ENCODE data around the gene RAPGEF4. TPM values are rescaled to one million over a fixed set of nuclear protein-coding genes. Genes with fewer than 3 reads are reported as not detected.
A peak's percentile ranks its signal among the peaks of the same experiment; 100 is the strongest.

RAPGEF4 gene
- total RNA-seq, 4 donors from 2014 or later, result 2.8 to 73.4 (median 6.9) TPM

DNA sequence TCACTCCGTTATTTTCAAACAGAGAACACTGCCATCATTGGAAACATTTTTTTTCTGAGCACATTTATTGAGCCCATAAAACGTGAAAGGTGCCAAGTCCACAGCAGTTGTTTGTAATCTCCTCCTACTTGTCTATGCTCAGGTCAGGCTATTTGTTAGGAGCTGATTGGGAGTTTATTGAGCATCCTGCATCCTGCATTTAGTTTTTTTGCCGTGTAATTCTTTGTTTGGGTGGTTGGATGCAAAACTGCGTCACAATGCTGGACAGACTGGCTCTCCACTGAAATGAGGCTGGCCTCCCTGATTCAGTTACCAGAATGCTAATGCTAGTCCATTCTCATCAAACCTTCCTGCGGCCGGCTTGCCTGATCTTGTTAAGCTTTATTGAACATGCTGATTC lies 71.4 kb downstream of the RAPGEF4 start:
- no peak for DNase-seq
- Histone ChIP-seq H3K27me3 (no peaks in the 10 kb centered on the region), H3K36me3 (no peaks in the 10 kb centered on the region), H3K4me3 (no peak overlapping the region), H3K9me3 (peaks cover 0 to 7% (median 2%) of the 10 kb centered on the region in 4 donors), H3K4me1 (peaks cover 0 to 3% (median 0%) of the 10 kb centered on the region in 4 donors), H3K27ac (no peak overlapping the region)
- TF ChIP-seq, protein P1, sequence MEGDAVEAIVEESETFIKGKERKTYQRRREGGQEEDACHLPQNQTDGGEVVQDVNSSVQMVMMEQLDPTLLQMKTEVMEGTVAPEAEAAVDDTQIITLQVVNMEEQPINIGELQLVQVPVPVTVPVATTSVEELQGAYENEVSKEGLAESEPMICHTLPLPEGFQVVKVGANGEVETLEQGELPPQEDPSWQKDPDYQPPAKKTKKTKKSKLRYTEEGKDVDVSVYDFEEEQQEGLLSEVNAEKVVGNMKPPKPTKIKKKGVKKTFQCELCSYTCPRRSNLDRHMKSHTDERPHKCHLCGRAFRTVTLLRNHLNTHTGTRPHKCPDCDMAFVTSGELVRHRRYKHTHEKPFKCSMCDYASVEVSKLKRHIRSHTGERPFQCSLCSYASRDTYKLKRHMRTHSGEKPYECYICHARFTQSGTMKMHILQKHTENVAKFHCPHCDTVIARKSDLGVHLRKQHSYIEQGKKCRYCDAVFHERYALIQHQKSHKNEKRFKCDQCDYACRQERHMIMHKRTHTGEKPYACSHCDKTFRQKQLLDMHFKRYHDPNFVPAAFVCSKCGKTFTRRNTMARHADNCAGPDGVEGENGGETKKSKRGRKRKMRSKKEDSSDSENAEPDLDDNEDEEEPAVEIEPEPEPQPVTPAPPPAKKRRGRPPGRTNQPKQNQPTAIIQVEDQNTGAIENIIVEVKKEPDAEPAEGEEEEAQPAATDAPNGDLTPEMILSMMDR (IDR thresholded peaks at IDR 0.05), result no peak
- TF ChIP-seq POLR2A (IDR thresholded peaks at IDR 0.05), result no peak

DNA sequence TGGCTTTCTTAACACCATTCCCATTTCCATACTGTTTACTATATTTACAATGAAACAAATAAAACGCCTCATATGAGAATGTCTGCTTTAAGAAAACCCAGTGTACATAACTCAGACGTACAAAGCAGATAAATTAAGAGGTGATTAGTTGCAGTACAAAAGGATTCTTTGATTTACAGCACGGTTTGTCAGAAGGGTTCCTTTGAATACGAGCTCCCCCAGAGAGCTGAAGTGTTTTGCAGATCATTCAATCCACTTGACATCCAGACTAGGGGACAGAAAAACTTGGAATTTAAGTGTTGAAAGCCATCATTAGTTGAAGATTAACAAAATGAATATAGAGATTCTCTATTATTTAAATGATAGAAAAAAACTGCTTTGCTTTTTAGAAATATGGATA lies 72.5 kb downstream of the RAPGEF4 start:
- peaks cover 0 to 3% (median 0%) of the 10 kb centered on the region in 4 donors for H3K4me1 ChIP-seq
- H3K4me3 ChIP-seq, result no peak overlapping the region
- TF ChIP-seq POLR2A (IDR thresholded peaks at IDR 0.05), result no peak
- TF ChIP-seq, protein P1 (IDR thresholded peaks at IDR 0.05), result no peak

DNA sequence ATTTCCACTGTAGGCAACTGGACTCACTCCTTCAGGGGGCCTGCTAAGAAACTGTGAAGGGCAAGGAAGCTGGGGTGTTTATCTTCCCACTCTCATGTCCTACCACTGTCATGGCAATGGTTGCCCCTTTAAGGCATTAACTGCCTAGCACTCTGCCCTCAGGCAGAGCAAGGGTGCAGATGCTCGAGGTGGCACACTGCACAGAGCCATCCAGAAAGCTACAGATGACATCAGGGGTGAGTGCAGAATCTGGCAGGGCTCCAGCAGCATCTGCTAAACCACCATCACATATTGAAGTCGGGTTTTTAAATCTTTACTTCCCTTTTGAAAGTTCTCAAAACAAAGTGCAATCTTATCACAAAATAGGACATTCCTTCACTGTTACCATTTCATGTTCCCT lies 75.4 kb downstream of the RAPGEF4 start:
- H3K4me1 ChIP-seq, result peaks cover 0 to 3% (median 0%) of the 10 kb centered on the region in 4 donors
- no peaks in the 10 kb centered on the region for H3K36me3 ChIP-seq
- H3K4me3 ChIP-seq, result no peak overlapping the region
- H3K27me3 ChIP-seq, result no peaks in the 10 kb centered on the region
- no peaks in the 10 kb centered on the region for H3K9me3 ChIP-seq
- no peak for DNase-seq
- no peak overlapping the region for H3K27ac ChIP-seq
- no peak for TF ChIP-seq POLR2A (IDR thresholded peaks at IDR 0.05)
- TF ChIP-seq, protein P1 (IDR thresholded peaks at IDR 0.05), result no peak

More for the DNA sequence above, 72.5 kb downstream of the RAPGEF4 start:
- Histone ChIP-seq H3K36me3 (no peaks in the 10 kb centered on the region), H3K27me3 (no peaks in the 10 kb centered on the region), H3K9me3 (peaks cover 0 to 2% (median under 1%) of the 10 kb centered on the region in 4 donors), H3K27ac (no peak overlapping the region)
- no peak for DNase-seq

DNA sequence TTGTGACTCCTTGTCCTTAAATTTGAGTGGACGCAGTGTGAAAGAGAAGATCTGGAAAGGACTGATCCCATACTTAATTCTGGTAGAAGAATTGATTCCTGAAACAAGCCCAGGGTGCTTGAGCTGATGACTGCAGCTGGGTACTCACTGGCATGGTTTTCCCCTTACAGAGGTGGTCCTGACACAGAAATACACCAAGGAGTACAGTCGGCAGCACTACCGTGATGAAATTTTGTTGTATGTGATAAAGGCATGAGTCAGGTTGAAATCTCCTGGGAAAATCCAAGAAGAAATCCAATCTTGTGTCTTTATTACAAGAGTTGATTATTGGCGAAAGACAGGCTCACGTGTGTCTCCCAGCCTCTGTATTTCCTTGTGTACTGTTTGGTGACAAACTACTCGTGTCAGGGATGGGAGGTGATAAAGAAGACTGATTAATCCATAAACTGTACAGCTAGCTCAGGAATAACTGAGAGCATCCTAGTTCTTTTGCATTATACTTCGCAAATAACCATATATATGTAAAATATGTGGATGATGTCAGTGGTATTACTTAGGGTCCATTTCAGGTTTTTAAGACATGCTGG lies 76.6 kb downstream of the RAPGEF4 start:
- Histone ChIP-seq H3K36me3 (no peaks in the 10 kb centered on the region), H3K9me3 (no peaks in the 10 kb centered on the region), H3K4me3 (no peak overlapping the region), H3K4me1 (no peaks in the 10 kb centered on the region), H3K27ac (no peak overlapping the region), H3K27me3 (no peaks in the 10 kb centered on the region)
- DNase-seq, result no peak
- TF ChIP-seq, protein P1 (IDR thresholded peaks at IDR 0.05), result no peak
- TF ChIP-seq POLR2A (IDR thresholded peaks at IDR 0.05), result no peak

DNA sequence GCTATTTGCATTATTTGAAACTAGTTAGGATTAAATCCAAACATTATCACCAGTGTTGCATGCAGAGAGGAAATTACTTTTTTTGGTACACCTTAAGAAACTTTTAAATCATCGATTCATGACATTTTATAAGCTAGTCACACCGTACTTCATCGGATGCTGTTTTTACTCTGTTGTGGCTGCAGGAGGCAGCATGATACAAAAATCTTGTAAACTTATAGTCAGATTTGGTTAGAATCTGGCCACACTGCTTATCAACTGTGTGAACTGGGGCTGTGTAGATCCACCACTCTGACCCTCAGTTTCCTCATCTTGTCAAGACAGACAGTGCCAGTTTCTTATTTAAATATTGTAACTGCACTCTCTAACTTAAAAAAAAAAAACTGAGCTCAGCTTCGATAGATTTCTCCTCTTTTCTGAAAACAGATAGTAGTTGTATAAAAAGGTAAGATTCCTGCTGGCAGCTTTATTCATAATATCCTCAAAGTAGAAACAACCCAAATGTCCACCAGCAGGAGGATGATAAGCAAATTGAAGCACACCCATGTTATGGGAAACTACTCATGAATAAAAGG lies 77.8 kb downstream of the RAPGEF4 start:
- Histone ChIP-seq H3K27ac (no peak overlapping the region), H3K27me3 (no peaks in the 10 kb centered on the region), H3K9me3 (no peaks in the 10 kb centered on the region), H3K4me1 (no peaks in the 10 kb centered on the region), H3K36me3 (no peaks in the 10 kb centered on the region), H3K4me3 (no peak overlapping the region)
- TF ChIP-seq, protein P1 (IDR thresholded peaks at IDR 0.05), result peak in 3 of 6 experiments; percentile 32 to 47 (median 47)
- TF ChIP-seq POLR2A (IDR thresholded peaks at IDR 0.05), result no peak
- no peak for DNase-seq

Measured in Peyer's patch (tissue), 4 donors.